WERI-Rb-1 (cell line): ENCODE data around the gene ATAD3B.

Experiments used
- DNase-seq: peaks from one replicate; pipeline ENCODE4 v3.0.0-alpha.2; 2020
- H3K27ac ChIP-seq: fragments of 250-450 bp; sonication (Bioruptor Pico); 2 replicates; pipeline ENCODE4 v1.5.1; 2020; ENCODE audit warnings: mild to moderate bottlenecking, moderate library complexity
- H3K27me3 ChIP-seq: fragments of 250-450 bp; sonication (Bioruptor Pico); 2 replicates; pipeline ENCODE4 v1.5.1; 2021; ENCODE audit warnings: mild to moderate bottlenecking, low read depth, moderate library complexity; ENCODE audit not compliant: insufficient read depth, severe bottlenecking
- H3K36me3 ChIP-seq: fragments of 250-450 bp; sonication (Bioruptor Pico); 2 replicates; pipeline ENCODE4 v1.5.1; 2020; ENCODE audit warnings: mild to moderate bottlenecking, moderate library complexity
- H3K4me3 ChIP-seq: 2 replicates; pipeline ENCODE4 v1.5.1; 2011; ENCODE audit warnings: low read depth, mild to moderate bottlenecking, control low read depth, low read length
- H3K9me3 ChIP-seq: fragments of 250-450 bp; sonication (Bioruptor Pico); 2 replicates; pipeline ENCODE4 v1.5.1; 2021; ENCODE audit warnings: mild to moderate bottlenecking, moderate library complexity; ENCODE audit not compliant: severe bottlenecking
- CTCF ChIP-seq: IDR thresholded peaks from 2 replicates; pipeline ENCODE4 v1.5.1; 2011; ENCODE audit warnings: low read depth, mild to moderate bottlenecking, control low read depth, inconsistent platforms, low read length

Gene ATAD3B

GRCh38 chr1:1438531-1439381 lies 32.8 kb upstream of the ATAD3B start:
- Histone ChIP-seq H3K36me3 (no peaks in the 10 kb centered on the region; the same call in 1 of the 2 replicates), H3K4me3 (no peak overlapping the region), H3K27ac (no peak overlapping the region), H3K9me3 (no peaks in the 10 kb centered on the region), H3K27me3 (no peaks in the 10 kb centered on the region)
- no peak for TF ChIP-seq CTCF
- DNase-seq: no peak

- DNase-seq: no peak
- Histone ChIP-seq H3K27ac (no peak overlapping the region), H3K4me3 (no peak overlapping the region), H3K36me3 (no peaks in the 10 kb centered on the region; the same call in 1 of the 2 replicates), H3K9me3 (no peaks in the 10 kb centered on the region), H3K27me3 (no peaks in the 10 kb centered on the region)
- TF ChIP-seq CTCF: no peak
Measured at GRCh38 chr1:1439546-1440261, 31.9 kb upstream of the ATAD3B start.

- Histone ChIP-seq H3K36me3 (no peaks in the 10 kb centered on the region; the same call in 1 of the 2 replicates), H3K4me3 (no peak overlapping the region), H3K27ac (no peak overlapping the region), H3K9me3 (no peaks in the 10 kb centered on the region), H3K27me3 (no peaks in the 10 kb centered on the region)
- DNase-seq: no peak
- no peak for TF ChIP-seq CTCF
Measured at GRCh38 chr1:1440262-1441001, 31.1 kb upstream of the ATAD3B start.

GRCh38 chr1:1441002-1441888 lies 30.3 kb upstream of the ATAD3B start:
- TF ChIP-seq CTCF: peak; percentile 98
- peak; percentile 60 for DNase-seq
- Histone ChIP-seq H3K27ac (no peak overlapping the region), H3K36me3 (no peaks in the 10 kb centered on the region; the same call in 1 of the 2 replicates), H3K4me3 (no peak overlapping the region), H3K27me3 (no peaks in the 10 kb centered on the region), H3K9me3 (no peaks in the 10 kb centered on the region)
